ENCODE data around the gene SLC29A3.
"Not testable (repeated sequence)": the region's sequence is repeated elsewhere in the genome, so short reads cannot be mapped to it uniquely, and the experiment has no call there.

Gene SLC29A3

GRCh38 chr10:71319042-71319799, at the start of gene SLC29A3:
TSS of gene SLC29A3 (plus strand) at chr10:71319259. CDS start at chr10:71319310, 51 bp downstream.
- DNase-seq, result peak; percentile 86

- no peak for DNase-seq
Observed at GRCh38 chr10:71269301-71270288, 49.5 kb upstream of the SLC29A3 start.

GRCh38 chr10:71270301-71271220, 48.5 kb upstream of the SLC29A3 start:
- no peak for DNase-seq

GRCh38 chr10:71271662-71272055, 47.4 kb upstream of the SLC29A3 start:
- no peak for DNase-seq

- DNase-seq, result no peak
Observed at GRCh38 chr10:71272056-71272771, 46.8 kb upstream of the SLC29A3 start.

- DNase-seq, result not testable (repeated sequence)
Observed at GRCh38 chr10:71272974-71273373, 46.1 kb upstream of the SLC29A3 start.

- DNase-seq, result no peak
Observed at GRCh38 chr10:71273506-71273905, 45.6 kb upstream of the SLC29A3 start.

- DNase-seq, result no peak
Observed at GRCh38 chr10:71274901-71275796, 43.9 kb upstream of the SLC29A3 start.

- DNase-seq, result no peak
Observed at GRCh38 chr10:71276873-71277272, 42.2 kb upstream of the SLC29A3 start.

- no peak for DNase-seq
Observed at GRCh38 chr10:71277914-71278665, 41.0 kb upstream of the SLC29A3 start.

- DNase-seq, result no peak
Observed at GRCh38 chr10:71278691-71279588, 40.1 kb upstream of the SLC29A3 start.

- DNase-seq, result no peak
Observed at GRCh38 chr10:71279590-71280170, 39.4 kb upstream of the SLC29A3 start.

GRCh38 chr10:71280216-71280615, 38.8 kb upstream of the SLC29A3 start:
- no peak for DNase-seq

GRCh38 chr10:71280825-71281224, 38.2 kb upstream of the SLC29A3 start:
- DNase-seq, result no peak

- DNase-seq, result no peak
Observed at GRCh38 chr10:71281646-71282322, 37.3 kb upstream of the SLC29A3 start.

GRCh38 chr10:71282323-71282680, 36.8 kb upstream of the SLC29A3 start:
- no peak for DNase-seq

- DNase-seq, result no peak
Observed at GRCh38 chr10:71283410-71283809, 35.6 kb upstream of the SLC29A3 start.

- no peak for DNase-seq
Observed at GRCh38 chr10:71283876-71284275, 35.2 kb upstream of the SLC29A3 start.

Measured in right forelimb (tissue), 1 donor.